CD14-positive monocyte (primary cell): ENCODE measurements around the gene ZNF674. TPM values are rescaled to one million over a fixed set of nuclear protein-coding genes. Genes with fewer than 3 reads are reported as not detected.
A peak's percentile ranks its signal among the peaks of the same experiment; 100 is the strongest.

Experiments used
- DNase-seq, 3 donors: peaks; one replicate each; pipeline ENCODE4 v3.0.0-alpha.2; 2011 to 2022
- H2AFZ ChIP-seq: 2 replicates; pipeline ENCODE4 v1.6.0; 2012; ENCODE audit warnings: mild to moderate bottlenecking, low read depth, low read length, inconsistent platforms; ENCODE audit not compliant: insufficient read depth, poor library complexity, severe bottlenecking
- H3K27ac ChIP-seq, 2 donors: 1 replicate in 1 of 2; 2 replicates in 1 of 2; pipeline ENCODE4 v1.5.1; 2012 to 2013; ENCODE audit warnings: low read length in 2 of 2, control low read depth in 1 of 2, inconsistent platforms in 1 of 2, low read depth in 1 of 2, mild to moderate bottlenecking in 1 of 2
- H3K27me3 ChIP-seq, 2 donors: one replicate each; pipeline versions ENCODE4 v1.6.0 to v1.6.1; 2011 to 2013; ENCODE audit warnings: low read length in 2 of 2; ENCODE audit not compliant: control insufficient read depth in 2 of 2, insufficient read depth in 2 of 2
- H3K36me3 ChIP-seq, 2 donors: replicated peaks in 1 of 2; 1 replicate in 1 of 2; 2 replicates in 1 of 2; pipeline versions ENCODE4 v1.5.1 to v1.6.1; 2012 to 2013; ENCODE audit warnings: low read length in 2 of 2, control low read depth in 1 of 2, inconsistent platforms in 1 of 2, mild to moderate bottlenecking in 1 of 2; ENCODE audit not compliant: insufficient read depth in 2 of 2, control insufficient read depth in 1 of 2
- H3K4me1 ChIP-seq, 2 donors: 1 replicate in 1 of 2; 2 replicates in 1 of 2; pipeline versions ENCODE4 v1.5.1 to v1.6.1; 2012 to 2013; ENCODE audit warnings: low read length in 2 of 2, control low read depth in 1 of 2, inconsistent platforms in 1 of 2, mild to moderate bottlenecking in 1 of 2, moderate library complexity in 1 of 2; ENCODE audit not compliant: insufficient read depth in 2 of 2, control insufficient read depth in 1 of 2
- H3K4me2 ChIP-seq: replicated peaks from 2 replicates; pipeline ENCODE3; 2012; ENCODE audit warnings: low read length, moderate library complexity, mild to moderate bottlenecking; ENCODE audit not compliant: poor library complexity, severe bottlenecking; ENCODE audit errors: extremely low read depth
- H3K4me3 ChIP-seq, 3 experiments: fragments of 200-600 bp in 1 of 3; sonication (generic) in 1 of 3; replicated peaks in 1 of 3; 1 replicate in 2 of 3; 2 replicates in 1 of 3; pipeline ENCODE4 v1.5.1; 2011 to 2013; ENCODE audit warnings: low read length in 3 of 3, mild to moderate bottlenecking in 3 of 3, control low read depth in 2 of 3, low read depth in 2 of 3, inconsistent platforms in 1 of 3, moderate library complexity in 1 of 3
- H3K79me2 ChIP-seq: 2 replicates; pipeline ENCODE4 v1.6.0; 2012; ENCODE audit warnings: mild to moderate bottlenecking, control low read depth, inconsistent platforms, low read length, moderate library complexity; ENCODE audit not compliant: insufficient read depth
- H3K9ac ChIP-seq: 2 replicates; pipeline ENCODE4 v1.6.0; 2017; ENCODE audit warnings: low read length, mild to moderate bottlenecking; ENCODE audit not compliant: insufficient read depth, poor library complexity, severe bottlenecking
- H3K9me3 ChIP-seq, 2 donors: replicated peaks in 1 of 2; 1 replicate in 1 of 2; 2 replicates in 1 of 2; pipeline versions ENCODE4 v1.5.1 to v1.6.1; 2012 to 2013; ENCODE audit warnings: low read length in 2 of 2, control low read depth in 1 of 2; ENCODE audit not compliant: control insufficient read depth in 1 of 2, insufficient read depth in 1 of 2
- H4K20me1 ChIP-seq: 2 replicates; pipeline ENCODE4 v1.6.0; 2012; ENCODE audit warnings: mild to moderate bottlenecking, low read length, control low read depth, moderate library complexity; ENCODE audit not compliant: insufficient read depth
- H3K27ac Mint-ChIP-seq, 7 donors: one replicate each; pipeline ENCODE4 v1.8.0; 2020; ENCODE audit warnings: mild to moderate bottlenecking in 7 of 7, mixed read lengths in 7 of 7, moderate library complexity in 6 of 7, inconsistent platforms in 2 of 7
- H3K27me3 Mint-ChIP-seq, 3 donors: one replicate each; pipeline ENCODE4 v1.8.0; 2021 to 2022; ENCODE audit warnings: low read depth in 3 of 3, mild to moderate bottlenecking in 3 of 3, mixed read lengths in 3 of 3, moderate library complexity in 3 of 3, inconsistent platforms in 1 of 3
- H3K36me3 Mint-ChIP-seq, 2 donors: one replicate each; pipeline ENCODE4 v1.8.0; 2020; ENCODE audit warnings: mixed read lengths in 2 of 2, inconsistent platforms in 1 of 2, mild to moderate bottlenecking in 1 of 2
- H3K4me1 Mint-ChIP-seq: one replicate; pipeline ENCODE4 v1.8.0; 2020; ENCODE audit warnings: mild to moderate bottlenecking, mixed read lengths
- H3K4me3 Mint-ChIP-seq, 2 donors: one replicate each; pipeline ENCODE4 v1.8.0; 2020; ENCODE audit warnings: mild to moderate bottlenecking in 2 of 2, mixed read lengths in 2 of 2, moderate library complexity in 1 of 2
- H3K9me3 Mint-ChIP-seq, 7 donors: one replicate each; pipeline ENCODE4 v1.8.0; 2020 to 2022; ENCODE audit warnings: mixed read lengths in 7 of 7, mild to moderate bottlenecking in 6 of 7, moderate library complexity in 6 of 7, inconsistent platforms in 2 of 7
- CTCF ChIP-seq: fragments of 200-600 bp; IDR thresholded peaks from one replicate; pipeline ENCODE4 v1.8.0; 2022; ENCODE audit warnings: antibody characterized with exemption, mild to moderate bottlenecking
- WGBS: methylation state at CpG from one replicate; pipeline ENCODE4 v1.1.5; 2013; ENCODE audit warnings: missing lambda C conversion rate; ENCODE audit not compliant: insufficient coverage; 5-methylcytosine and 5-hydroxymethylcytosine counted together
- intact Hi-C, 2 donors: fragments of 100-400 bp; cut with micrococcal nuclease; formaldehyde crosslinking; loops; one replicate each; pipeline versions ENCODE4 v1.15.0 to v1.15.1; 2023
- polyA plus RNA-seq, 3 donors: library from polyadenylated mRNA; depleted of rRNA in 1 of 3; unstranded in 2 of 3; stranded (reverse) in 1 of 3; fragments of 300-500 nt in 2 of 3; fragments of >200 nt in 1 of 3; fragmentation: Illumina TruSeq in 2 of 3; gene quantifications; 1 replicate in 2 of 3; 2 replicates in 1 of 3; pipeline ENCODE4 v1.2.3, GENCODE V29; 2012 to 2021

The ZNF674 gene
- polyA plus RNA-seq, 3 donors, result 0.65 to 1.4 (median 0.93) TPM

DNA sequence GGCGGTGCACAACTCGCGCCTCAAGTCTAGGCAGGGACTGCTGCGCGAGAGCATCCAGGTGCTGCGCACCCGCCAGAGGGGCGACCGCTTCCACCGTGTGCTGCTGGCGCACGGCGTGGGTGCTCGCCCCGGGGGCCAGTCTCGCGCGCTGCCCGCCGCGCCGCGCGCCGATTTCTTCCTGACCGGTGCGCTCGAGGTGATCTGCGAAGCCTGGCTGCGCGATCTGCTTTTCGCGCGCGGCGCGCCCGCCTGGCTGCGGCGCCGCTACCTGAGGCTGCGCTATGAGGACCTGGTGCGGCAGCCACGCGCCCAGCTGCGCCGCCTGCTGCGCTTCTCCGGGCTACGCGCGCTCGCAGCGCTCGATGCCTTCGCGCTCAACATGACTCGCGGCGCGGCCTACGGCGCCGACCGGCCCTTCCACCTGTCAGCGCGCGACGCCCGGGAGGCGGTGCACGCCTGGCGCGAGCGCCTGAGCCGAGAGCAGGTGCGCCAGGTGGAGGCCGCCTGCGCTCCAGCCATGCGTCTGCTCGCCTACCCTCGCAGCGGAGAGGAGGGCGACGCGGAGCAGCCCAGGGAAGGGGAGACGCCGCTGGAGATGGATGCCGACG is 29.7 kb upstream of the ZNF674 start:
- Histone ChIP-seq H3K27me3 (peaks cover 0 to 7% of the 10 kb centered on the region in 2 donors), H3K79me2 (no peaks in the 10 kb centered on the region), H3K4me3 (peak overlapping the region; percentile 42 to 75 (median 59)), H3K9me3 (peaks cover 0 to 5% of the 10 kb centered on the region in 2 donors), H3K4me2 (peak overlapping the region; percentile 82), H3K27ac (no peak overlapping the region), H3K4me1 (peaks cover 33 to 41% of the 10 kb centered on the region in 2 donors), H2AFZ (peak overlapping the region; percentile 75), H3K9ac (peak overlapping the region; percentile 56), H4K20me1 (peaks cover 15% of the 10 kb centered on the region), H3K36me3 (no peaks in the 10 kb centered on the region)
- no peak overlapping the region for H3K27ac Mint-ChIP-seq
- peak in 1 of 3 donors; percentile 20 for DNase-seq
- peak overlapping the region; percentile 79 to 84 for H3K4me3 Mint-ChIP-seq
- no peak for TF ChIP-seq CTCF
- peaks cover 5 to 6% of the 10 kb centered on the region in 2 donors for H3K36me3 Mint-ChIP-seq
- peaks cover 3 to 24% (median 24%) of the 10 kb centered on the region in 3 donors for H3K27me3 Mint-ChIP-seq
- H3K9me3 Mint-ChIP-seq, result peaks cover 0 to 16% (median 2%) of the 10 kb centered on the region in 7 donors
- WGBS, result under 1% methylated on average over 85 of the region's 90 CpGs
- peaks cover 45% of the 10 kb centered on the region for H3K4me1 Mint-ChIP-seq
- intact Hi-C loops, result loop anchor here in 1 of 2 donors (10.0 kb wide), 1 partner anchor 50 kb away; no protein-coding TSS in a partner anchor

DNA sequence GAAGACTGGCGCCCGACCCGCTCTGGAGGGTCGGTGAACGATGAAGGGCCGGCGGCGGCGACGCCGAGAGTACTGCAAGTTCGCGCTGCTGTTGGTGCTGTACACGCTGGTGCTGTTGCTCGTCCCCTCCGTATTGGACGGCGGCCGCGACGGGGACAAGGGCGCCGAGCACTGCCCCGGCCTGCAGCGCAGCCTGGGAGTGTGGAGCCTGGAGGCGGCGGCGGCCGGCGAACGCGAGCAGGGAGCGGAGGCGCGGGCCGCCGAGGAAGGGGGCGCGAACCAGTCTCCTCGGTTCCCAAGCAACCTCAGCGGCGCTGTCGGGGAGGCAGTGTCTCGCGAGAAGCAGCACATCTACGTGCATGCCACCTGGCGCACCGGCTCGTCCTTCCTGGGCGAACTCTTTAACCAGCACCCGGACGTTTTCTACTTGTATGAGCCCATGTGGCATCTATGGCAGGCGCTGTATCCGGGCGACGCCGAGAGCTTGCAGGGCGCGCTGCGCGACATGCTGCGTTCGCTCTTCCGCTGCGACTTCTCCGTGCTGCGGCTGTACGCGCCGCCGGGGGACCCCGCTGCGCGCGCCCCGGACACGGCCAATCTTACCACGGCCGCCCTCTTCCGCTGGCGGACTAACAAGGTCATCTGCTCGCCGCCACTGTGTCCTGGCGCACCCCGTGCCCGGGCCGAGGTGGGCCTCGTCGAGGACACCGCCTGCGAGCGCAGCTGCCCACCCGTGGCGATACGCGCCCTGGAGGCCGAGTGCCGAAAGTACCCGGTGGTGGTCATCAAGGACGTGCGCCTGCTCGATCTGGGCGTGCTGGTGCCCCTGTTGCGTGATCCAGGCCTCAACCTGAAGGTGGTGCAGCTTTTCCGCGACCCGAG is 28.9 kb upstream of the ZNF674 start:
- H3K4me1 Mint-ChIP-seq, result peaks cover 45% of the 10 kb centered on the region
- H3K4me3 ChIP-seq, result peak overlapping the region; percentile 42 to 75 (median 59)
- H3K9me3 ChIP-seq, result peaks cover 0 to 5% of the 10 kb centered on the region in 2 donors
- peaks cover 33 to 41% of the 10 kb centered on the region in 2 donors for H3K4me1 ChIP-seq
- intact Hi-C loops, result loop anchor here in 1 of 2 donors (10.0 kb wide), 1 partner anchor 51 kb away; no protein-coding TSS in a partner anchor
- H2AFZ ChIP-seq, result peak overlapping the region; percentile 75
- no peaks in the 10 kb centered on the region for H3K79me2 ChIP-seq
- no peak for TF ChIP-seq CTCF
- WGBS, result under 1% methylated on average over 90 of the region's 107 CpGs
- H3K9me3 Mint-ChIP-seq, result peaks cover 0 to 16% (median 2%) of the 10 kb centered on the region in 7 donors
- peak in 1 of 3 donors; percentile 20 for DNase-seq
- H3K27me3 Mint-ChIP-seq, result peaks cover 3 to 26% (median 24%) of the 10 kb centered on the region in 3 donors
- H3K36me3 Mint-ChIP-seq, result peaks cover 1 to 6% of the 10 kb centered on the region in 2 donors
- peak overlapping the region; percentile 82 for H3K4me2 ChIP-seq
- peak overlapping the region in 3 of 7 donors; percentile 50 to 65 (median 52) for H3K27ac Mint-ChIP-seq
- H3K27ac ChIP-seq, result no peak overlapping the region
- peaks cover 15% of the 10 kb centered on the region for H4K20me1 ChIP-seq
- no peaks in the 10 kb centered on the region for H3K36me3 ChIP-seq
- H3K9ac ChIP-seq, result peak overlapping the region; percentile 56
- H3K4me3 Mint-ChIP-seq, result peak overlapping the region; percentile 79 to 84
- H3K27me3 ChIP-seq, result peaks cover 0 to 7% of the 10 kb centered on the region in 2 donors
